H9 (cell line): ENCODE data around the gene GLDC. TPM values are rescaled to one million over a fixed set of nuclear protein-coding genes. Genes with fewer than 3 reads are reported as not detected.

ENCODE experiments used
- DNase-seq: peaks from one replicate; pipeline ENCODE4 v3.0.0-alpha.2; 2017
- H2AFZ ChIP-seq: one replicate; pipeline ENCODE4 v1.6.1; 2013; ENCODE audit warnings: mild to moderate bottlenecking, low read length, control low read depth, moderate library complexity
- H2AK5ac ChIP-seq: 2 replicates; pipeline ENCODE4 v1.6.1; 2013; ENCODE audit warnings: low read length, control low read depth, mixed read lengths; ENCODE audit not compliant: insufficient read length
- H2BK120ac ChIP-seq: one replicate; pipeline ENCODE4 v1.6.1; 2013; ENCODE audit warnings: low read depth, mild to moderate bottlenecking, low read length, control low read depth, inconsistent platforms; ENCODE audit not compliant: poor library complexity, severe bottlenecking
- H2BK12ac ChIP-seq: 2 replicates; pipeline ENCODE4 v1.6.1; 2013; ENCODE audit warnings: low read length, control low read depth, mixed read lengths, low read depth; ENCODE audit not compliant: insufficient read length
- H2BK15ac ChIP-seq: 2 replicates; pipeline ENCODE4 v1.6.1; 2013; ENCODE audit warnings: low read depth, low read length, control low read depth
- H2BK20ac ChIP-seq: one replicate; pipeline ENCODE4 v1.6.1; 2013; ENCODE audit warnings: low read depth, mild to moderate bottlenecking, low read length, control low read depth, inconsistent platforms; ENCODE audit not compliant: poor library complexity, severe bottlenecking
- H2BK5ac ChIP-seq: 2 replicates; pipeline ENCODE4 v1.6.1; 2013; ENCODE audit warnings: low read length, control low read depth, mixed read lengths; ENCODE audit not compliant: insufficient read length
- H3K14ac ChIP-seq: 2 replicates; pipeline ENCODE4 v1.6.1; 2013; ENCODE audit warnings: low read length, control low read depth; ENCODE audit not compliant: insufficient read depth
- H3K18ac ChIP-seq: 2 replicates; pipeline ENCODE4 v1.6.1; 2013; ENCODE audit warnings: low read depth, mild to moderate bottlenecking, mixed read lengths, low read length, control low read depth; ENCODE audit not compliant: insufficient read length
- H3K23ac ChIP-seq: 2 replicates; pipeline ENCODE4 v1.6.1; 2013; ENCODE audit warnings: low read length, control low read depth, mixed read lengths, low read depth; ENCODE audit not compliant: insufficient read length
- H3K23me2 ChIP-seq: 2 replicates; pipeline ENCODE4 v1.6.1; 2013; ENCODE audit warnings: low read depth, mild to moderate bottlenecking, mixed read lengths, low read length, control low read depth; ENCODE audit not compliant: insufficient read length, poor library complexity, severe bottlenecking
- H3K27ac ChIP-seq: 2 replicates; pipeline ENCODE4 v1.5.1; 2013; ENCODE audit warnings: low read length, control low read depth, mixed read lengths, low read depth; ENCODE audit not compliant: insufficient read length
- H3K27me3 ChIP-seq: 2 replicates; pipeline ENCODE4 v1.6.1; 2013; ENCODE audit warnings: low read length, control low read depth, inconsistent platforms; ENCODE audit not compliant: insufficient read depth
- H3K4ac ChIP-seq: 2 replicates; pipeline ENCODE4 v1.6.1; 2013; ENCODE audit warnings: low read depth, mild to moderate bottlenecking, control low read depth, inconsistent platforms, low read length, moderate library complexity
- H3K4me1 ChIP-seq: 2 replicates; pipeline ENCODE4 v1.6.1; 2013; ENCODE audit warnings: low read length, control low read depth, inconsistent platforms; ENCODE audit not compliant: insufficient read depth
- H3K4me2 ChIP-seq: 2 replicates; pipeline ENCODE4 v1.6.1; 2013; ENCODE audit warnings: low read length, control low read depth, mixed read lengths; ENCODE audit not compliant: insufficient read length, insufficient read depth
- H3K56ac ChIP-seq: 2 replicates; pipeline ENCODE4 v1.6.1; 2013; ENCODE audit warnings: low read depth, mild to moderate bottlenecking, mixed read lengths, low read length, control low read depth; ENCODE audit not compliant: insufficient read length
- H3K79me1 ChIP-seq: 2 replicates; pipeline ENCODE4 v1.6.1; 2013; ENCODE audit warnings: low read depth, mild to moderate bottlenecking, moderate library complexity, low read length, control low read depth, inconsistent platforms; ENCODE audit not compliant: insufficient read depth, poor library complexity, severe bottlenecking
- H3K79me2 ChIP-seq: 2 replicates; pipeline ENCODE4 v1.6.1; 2013; ENCODE audit warnings: low read length, control low read depth, inconsistent platforms; ENCODE audit not compliant: insufficient read depth
- H3K9ac ChIP-seq: 2 replicates; pipeline ENCODE4 v1.6.1; 2013; ENCODE audit warnings: low read length, control low read depth, mixed read lengths; ENCODE audit not compliant: insufficient read length; ENCODE audit errors: extremely low read depth
- H3K9me3 ChIP-seq: one replicate; pipeline ENCODE4 v1.6.1; 2013; ENCODE audit warnings: low read depth, low read length, inconsistent platforms; ENCODE audit not compliant: control insufficient read depth
- H3T11ph ChIP-seq: one replicate; pipeline ENCODE4 v1.6.1; 2013; ENCODE audit warnings: mild to moderate bottlenecking, low read length, control low read depth, inconsistent platforms
- H4K20me1 ChIP-seq: one replicate; pipeline ENCODE4 v1.6.1; 2013; ENCODE audit not compliant: control insufficient read depth, insufficient read length, insufficient read depth
- H4K5ac ChIP-seq: 2 replicates; pipeline ENCODE4 v1.6.1; 2013; ENCODE audit warnings: low read depth, mild to moderate bottlenecking, mixed read lengths, low read length, control low read depth; ENCODE audit not compliant: insufficient read length
- H4K8ac ChIP-seq: replicated peaks from 2 replicates; pipeline ENCODE4 v1.6.1; 2013; ENCODE audit warnings: low read length, control low read depth, mixed read lengths, low read depth; ENCODE audit not compliant: insufficient read length
- H4K91ac ChIP-seq: 2 replicates; pipeline ENCODE4 v1.6.1; 2013; ENCODE audit warnings: low read depth, mild to moderate bottlenecking, moderate library complexity, mixed read lengths, low read length, control low read depth; ENCODE audit not compliant: insufficient read length
- H3K27ac Mint-ChIP-seq, 3 experiments: 2 replicates in 2 of 3; 3 replicates in 1 of 3; pipeline ENCODE4 v1.8.0; 2020 to 2021; ENCODE audit warnings: mixed read lengths in 3 of 3, mild to moderate bottlenecking in 1 of 3, moderate library complexity in 1 of 3
- H3K27me3 Mint-ChIP-seq: 2 replicates; pipeline ENCODE4 v1.8.0; 2021; ENCODE audit warnings: low read depth, mild to moderate bottlenecking, moderate library complexity, mixed read lengths
- H3K36me3 Mint-ChIP-seq, 3 experiments: 2 replicates in 2 of 3; 3 replicates in 1 of 3; pipeline ENCODE4 v1.8.0; 2020 to 2021; ENCODE audit warnings: low read depth in 3 of 3, mixed read lengths in 3 of 3; ENCODE audit not compliant: insufficient read depth in 1 of 3
- H3K4me1 Mint-ChIP-seq, 2 experiments: 2 replicates each; pipeline ENCODE4 v1.8.0; 2020; ENCODE audit warnings: mixed read lengths in 2 of 2
- H3K4me3 Mint-ChIP-seq, 2 experiments: 2 replicates in 1 of 2; 3 replicates in 1 of 2; pipeline ENCODE4 v1.8.0; 2020 to 2021; ENCODE audit warnings: mild to moderate bottlenecking in 2 of 2, mixed read lengths in 2 of 2, moderate library complexity in 1 of 2
- H3K9me3 Mint-ChIP-seq, 2 experiments: 2 replicates in 1 of 2; 3 replicates in 1 of 2; pipeline ENCODE4 v1.8.0; 2020; ENCODE audit warnings: mild to moderate bottlenecking in 2 of 2, mixed read lengths in 2 of 2, moderate library complexity in 1 of 2
- CTCF ChIP-seq: fragments of 200-600 bp; sonication (generic); conservative IDR thresholded peaks from 3 replicates; pipeline ENCODE4 v1.8.0; 2021; ENCODE audit warnings: antibody characterized with exemption, mild to moderate bottlenecking
- WGBS: extraction: QIAGEN DNeasy Blood & Tissue Kit; methylation state at CpG from one replicate; pipeline ENCODE4 v1.1.7; 2013; ENCODE audit warnings: missing lambda C conversion rate, low lambda C conversion rate, mixed read lengths; ENCODE audit not compliant: insufficient read length; ENCODE audit errors: extremely low coverage; 5-methylcytosine and 5-hydroxymethylcytosine counted together
- total RNA-seq: library from RNA; stranded (reverse); gene quantifications from 2 replicates; pipeline ENCODE4 v1.2.1, GENCODE V29; 2021

Gene GLDC
- total RNA-seq, 1 experiment from 2014 or later, result 74.4 TPM

- DNase-seq, result no peak
- no peak overlapping the region for H2AFZ ChIP-seq
- no peaks in the 10 kb centered on the region for H3K23me2 ChIP-seq
- H3K9ac ChIP-seq, result no peak overlapping the region
- H3K18ac ChIP-seq, result no peak overlapping the region
- no peak overlapping the region for H3K56ac ChIP-seq
- Mint-ChIP-seq H3K4me3 (no peak overlapping the region), H3K36me3 (peaks cover 46 to 61% (median 50%) of the 10 kb centered on the region in 3 experiments), H3K4me1 (peaks cover 22% of the 10 kb centered on the region in 2 experiments), H3K27me3 (no peaks in the 10 kb centered on the region), H3K27ac (no peak overlapping the region), H3K9me3 (peaks cover 6 to 15% of the 10 kb centered on the region in 2 experiments)
- peaks cover 10% of the 10 kb centered on the region for H3K79me1 ChIP-seq
- H3K4me2 ChIP-seq, result no peak overlapping the region
- no peaks in the 10 kb centered on the region for H3K4me1 ChIP-seq
- no peak overlapping the region for H2AK5ac ChIP-seq
- peaks cover 2% of the 10 kb centered on the region; the same call in 1 of the 2 replicates for H3K79me2 ChIP-seq
- H2BK120ac ChIP-seq, result no peak overlapping the region
- WGBS, result no CpG with 5 or more reads among the region's 5 CpGs
- no peak overlapping the region for H4K91ac ChIP-seq
- H2BK12ac ChIP-seq, result no peak overlapping the region
- no peak overlapping the region for H3K23ac ChIP-seq
- no peak overlapping the region for H3K27ac ChIP-seq
- H4K20me1 ChIP-seq, result no peaks in the 10 kb centered on the region
- H3K27me3 ChIP-seq, result no peaks in the 10 kb centered on the region
- no peak overlapping the region for H2BK15ac ChIP-seq
- H2BK5ac ChIP-seq, result no peak overlapping the region
- H2BK20ac ChIP-seq, result no peak overlapping the region
- no peaks in the 10 kb centered on the region for H3K9me3 ChIP-seq
- no peak overlapping the region for H4K8ac ChIP-seq
- H3K14ac ChIP-seq, result no peak overlapping the region
- TF ChIP-seq CTCF, result no peak
- H4K5ac ChIP-seq, result no peak overlapping the region
- H3K4ac ChIP-seq, result no peak overlapping the region
- H3T11ph ChIP-seq, result no peak overlapping the region
Measured at GRCh38 chr9:6620796-6621195, 24.7 kb downstream of the GLDC start.
